HG02938 (cell line): Measurements from ENCODE around the gene ALG1.
"Not testable (repeated sequence)": the region's sequence is repeated elsewhere in the genome, so short reads cannot be mapped to it uniquely, and the experiment has no call there.

Source experiments
- ATAC-seq: cut with Tn5 transposase; IDR thresholded peaks from one replicate; pipeline ENCODE4 v1.9.1; 2021; ENCODE audit warnings: mild to moderate bottlenecking, moderate library complexity; ENCODE audit not compliant: unreplicated experiment

ALG1 gene

DNA sequence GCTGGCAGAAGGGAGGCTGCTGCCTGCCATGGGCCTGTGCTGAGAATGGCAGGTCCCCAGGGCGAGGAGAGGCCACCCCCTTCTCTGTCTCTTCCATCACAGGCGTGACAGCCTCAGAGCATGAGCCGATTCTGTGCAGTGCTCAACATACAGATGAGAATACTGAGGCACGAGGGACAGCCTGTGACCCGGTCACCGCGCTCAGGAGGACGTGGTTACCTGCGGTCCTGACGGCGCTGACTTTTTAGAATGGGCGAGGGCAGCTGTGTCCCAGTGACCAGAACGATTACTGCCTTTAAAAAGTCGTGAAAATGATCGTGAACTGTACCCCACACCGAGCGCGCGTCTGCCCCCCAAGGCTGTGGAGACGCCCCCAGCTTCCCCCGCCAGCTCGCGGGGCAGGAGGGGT, 25.4 kb downstream of the ALG1 start:
- not testable (repeated sequence) for ATAC-seq

GRCh38 chr16:5097470-5098220, 26.0 kb downstream of the ALG1 start, which contains the start of gene EEF2KMT:
EEF2KMT (minus strand) TSS chr16:5097795; CDS start chr16:5097739, 56 bp downstream.
- ATAC-seq, result peak; percentile 97

GRCh38 chr16:5098221-5099159, 26.8 kb downstream of the ALG1 start:
- ATAC-seq, result not testable (repeated sequence)

DNA sequence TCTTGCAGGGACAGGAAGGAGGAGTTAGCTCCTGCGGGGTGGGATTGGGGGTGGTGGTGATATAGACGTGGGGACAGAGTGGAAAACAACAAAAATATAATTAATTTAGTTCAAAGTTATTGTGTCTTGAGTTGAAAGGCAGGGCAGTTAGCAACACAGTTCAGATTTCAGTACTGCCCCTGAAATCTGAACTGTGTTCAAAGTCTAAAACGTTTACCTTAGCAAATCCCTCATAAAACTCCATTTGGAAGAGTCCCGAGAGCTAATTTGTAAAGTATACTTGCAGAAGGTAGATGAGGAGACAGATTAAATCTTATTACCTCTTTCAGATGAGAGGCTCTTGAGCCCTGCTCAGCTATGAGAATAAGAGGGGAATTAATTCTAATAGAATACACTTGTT, 27.5 kb downstream of the ALG1 start:
- not testable (repeated sequence) for ATAC-seq

DNA sequence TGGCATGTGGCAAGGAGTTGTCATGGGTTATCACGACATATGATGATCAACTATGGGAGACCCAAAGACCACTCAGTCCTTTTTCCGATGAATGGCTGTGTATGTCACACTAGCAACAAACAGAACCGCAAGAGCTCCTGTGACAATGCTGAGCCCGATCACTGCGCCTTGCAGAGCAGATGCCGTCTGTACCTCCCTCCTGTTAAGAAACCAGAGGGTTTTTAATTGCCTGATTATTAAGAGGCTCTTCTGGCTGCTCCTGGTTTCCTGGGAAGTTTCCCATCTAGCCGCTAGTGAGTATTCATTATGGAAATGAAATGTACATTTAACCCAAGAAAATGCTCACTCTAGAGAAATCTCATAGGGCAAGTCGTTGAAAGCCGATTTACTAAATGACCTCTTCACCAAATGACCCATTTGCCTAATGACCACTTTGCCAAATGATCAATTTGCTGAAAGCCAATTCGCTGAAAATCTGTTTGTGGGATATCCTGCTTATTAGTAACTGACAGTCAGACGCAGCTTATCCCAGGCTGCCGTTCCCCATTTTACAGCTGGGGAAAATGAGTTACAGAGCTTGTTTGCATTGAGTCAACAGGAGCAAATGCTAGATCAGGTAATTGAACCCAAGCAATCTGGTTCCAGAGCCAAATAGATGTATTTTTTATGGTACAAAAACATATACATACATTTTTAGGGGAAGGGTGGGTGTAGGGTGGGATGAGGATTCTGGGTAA, 31.8 kb downstream of the ALG1 start:
- ATAC-seq, result not testable (repeated sequence)

DNA sequence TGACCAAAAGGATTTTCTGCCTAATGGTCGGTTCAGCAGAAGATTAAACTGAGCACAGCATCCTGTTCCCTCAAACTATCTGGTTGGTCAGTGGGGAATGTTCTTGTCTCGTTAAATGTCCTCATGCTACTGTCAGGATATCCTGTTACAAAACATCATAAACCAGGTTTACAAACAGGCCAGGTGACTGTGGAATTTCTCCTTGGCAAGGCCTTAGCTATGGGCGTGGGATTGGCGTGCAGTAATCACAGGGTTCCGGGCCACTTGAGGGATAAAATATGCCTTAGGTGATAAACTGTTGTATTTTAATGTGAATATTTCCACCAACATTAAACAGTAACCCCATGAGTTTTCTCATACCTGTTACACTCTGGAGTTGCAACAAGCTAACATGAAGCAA, 33.4 kb downstream of the ALG1 start:
- ATAC-seq, result not testable (repeated sequence)

- no peak for ATAC-seq
These were observed 37.0 kb downstream of the ALG1 start for GRCh38 chr16:5108505-5109158.

DNA sequence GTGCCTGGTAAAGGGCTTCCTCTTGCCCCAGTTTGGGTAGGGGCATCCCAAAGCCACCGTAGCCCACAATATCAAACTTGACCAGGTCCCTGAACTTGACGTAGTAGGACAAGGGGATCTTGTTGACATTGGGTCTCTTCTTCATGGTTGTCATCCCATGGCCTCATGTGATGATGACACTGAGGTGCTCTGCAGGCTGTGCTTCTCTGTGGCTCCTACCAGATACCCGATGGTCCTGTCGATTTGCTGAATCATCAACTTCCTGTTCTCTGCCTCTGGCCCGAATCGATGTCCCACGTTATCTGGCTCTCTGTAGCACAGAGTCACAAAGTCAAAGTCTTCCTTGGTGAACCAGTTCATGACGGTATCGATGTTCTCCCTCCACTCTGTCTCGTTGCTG, 39.3 kb downstream of the ALG1 start:
- ATAC-seq, result not testable (repeated sequence)

GRCh38 chr16:5116780-5117295, 45.2 kb downstream of the ALG1 start:
- ATAC-seq, result not testable (repeated sequence)

GRCh38 chr16:5117300-5118087, 45.9 kb downstream of the ALG1 start:
- not testable (repeated sequence) for ATAC-seq

- not testable (repeated sequence) for ATAC-seq
These were observed 59.9 kb downstream of the ALG1 start for GRCh38 chr16:5131467-5132004.

- not testable (repeated sequence) for ATAC-seq
These were observed 61.4 kb downstream of the ALG1 start for GRCh38 chr16:5132915-5133600.

- not testable (repeated sequence) for ATAC-seq
These were observed 63.3 kb downstream of the ALG1 start for GRCh38 chr16:5134739-5135452.
